ENCODE results near the gene GLTPD2.
A peak's percentile ranks its signal among the peaks of the same experiment; 100 is the strongest.

Gene GLTPD2

DNA sequence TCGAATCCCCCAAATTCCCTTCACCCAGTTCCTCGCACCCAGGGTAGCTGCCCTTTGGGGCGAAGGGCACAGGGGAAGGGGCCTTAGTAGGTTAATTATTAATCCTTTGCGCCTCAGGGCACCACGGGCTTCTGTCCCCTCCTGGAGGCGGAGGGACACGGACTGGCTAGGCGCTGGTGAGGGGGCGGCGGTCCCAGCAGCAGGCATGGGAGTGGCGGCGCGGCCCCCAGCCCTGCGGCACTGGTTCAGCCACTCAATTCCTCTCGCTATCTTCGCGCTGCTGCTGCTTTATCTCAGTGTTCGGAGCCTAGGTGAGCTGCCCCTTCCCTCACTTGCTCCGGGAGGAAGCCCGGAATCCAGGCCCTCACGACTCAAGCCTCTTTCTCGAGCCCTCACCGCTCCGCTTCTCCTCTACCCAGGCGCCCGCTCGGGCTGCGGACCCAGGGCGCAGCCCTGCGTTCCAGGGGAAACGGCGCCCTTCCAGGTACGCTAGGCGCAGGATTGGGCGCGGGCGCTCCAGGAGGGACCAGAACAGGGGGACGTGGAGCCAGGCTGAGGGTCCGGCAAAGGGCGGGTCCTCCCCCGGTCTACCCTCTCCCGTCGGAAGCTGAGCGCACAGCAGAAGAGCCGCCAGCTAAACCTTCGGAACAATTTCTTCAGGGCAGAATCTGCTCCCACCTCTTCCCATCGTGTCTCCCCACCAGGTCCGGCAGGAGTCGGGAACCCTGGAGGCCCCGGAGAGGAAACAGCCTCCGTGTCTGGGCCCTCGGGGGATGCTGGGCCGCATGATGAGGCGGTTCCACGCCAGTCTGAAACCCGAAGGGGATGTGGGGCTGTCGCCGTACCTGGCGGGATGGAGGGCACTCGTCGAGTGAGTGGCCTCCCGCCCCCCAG, at the start of gene GLTPD2:
GLTPD2 (plus strand) TSS at position 158 of the 894 bp plus-strand sequence; CDS start at position 206, 48 bp downstream.
- Mint-ChIP-seq H3K27ac (no peak within 1 kb of the TSS), H3K36me3 (no peaks in the 10 kb centered on the region), H3K4me3 (peak within 1 kb of the TSS; percentile 80), H3K9me3 (no peaks in the 10 kb centered on the region), H3K4me1 (peaks cover 23% of the 10 kb centered on the region)
- no peak for DNase-seq (ENCODE audit: low spot score in 2 of 2)
- ATAC-seq: no peak

GRCh38 chr17:4739122-4740024, 49.4 kb upstream of the GLTPD2 start, which contains the start of the genes CXCL16 and ZMYND15:
Gene CXCL16 (minus strand): TSS chr17:4739928. CDS start chr17:4739339, 589 bp downstream.
Gene ZMYND15 (plus strand): TSS chr17:4739833. CDS start chr17:4740549, 716 bp downstream.
- Mint-ChIP-seq H3K9me3 (no peaks in the 10 kb centered on the region), H3K4me1 (peaks cover 26% of the 10 kb centered on the region), H3K36me3 (no peaks in the 10 kb centered on the region), H3K27ac (peak within 1 kb of the TSS; percentile 40), H3K4me3 (peak within 1 kb of the TSS; percentile 76)
- peak; percentile 33 to 70 for DNase-seq (ENCODE audit: low spot score in 2 of 2)
- peak; percentile 72 for ATAC-seq

- H3K4me1 Mint-ChIP-seq: peaks cover 26% of the 10 kb centered on the region
- H3K9me3 Mint-ChIP-seq: no peaks in the 10 kb centered on the region
- peak overlapping the region; percentile 76 for H3K4me3 Mint-ChIP-seq
- ATAC-seq (no peak), DNase-seq (ENCODE audit: low spot score in 2 of 2) (no peak)
- no peaks in the 10 kb centered on the region for H3K36me3 Mint-ChIP-seq
- peak overlapping the region; percentile 29 for H3K27ac Mint-ChIP-seq
These were observed 48.8 kb upstream of the GLTPD2 start for GRCh38 chr17:4740025-4740351.

DNA sequence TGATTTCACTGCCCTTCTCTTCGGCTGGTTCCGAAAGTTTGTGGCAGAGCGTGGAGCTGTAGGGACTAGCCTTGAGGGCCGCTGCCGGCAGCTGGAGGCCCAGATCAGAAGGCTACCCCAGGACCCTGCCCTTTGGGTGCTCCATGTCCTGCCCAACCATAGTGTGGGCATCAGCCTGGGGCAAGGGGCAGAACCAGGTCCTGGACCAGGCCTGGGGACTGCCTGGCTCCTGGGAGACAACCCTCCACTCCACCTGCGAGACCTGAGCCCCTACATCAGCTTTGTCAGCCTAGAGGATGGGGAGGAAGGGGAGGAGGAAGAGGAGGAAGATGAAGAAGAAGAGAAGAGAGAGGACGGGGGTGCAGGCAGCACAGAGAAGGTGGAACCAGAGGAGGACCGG, 48.2 kb upstream of the GLTPD2 start:
- Mint-ChIP-seq H3K4me1 (peaks cover 26% of the 10 kb centered on the region), H3K4me3 (peak overlapping the region; percentile 76), H3K27ac (peak overlapping the region; percentile 29), H3K9me3 (no peaks in the 10 kb centered on the region), H3K36me3 (no peaks in the 10 kb centered on the region)
- no peak for ATAC-seq
- DNase-seq (ENCODE audit: low spot score in 2 of 2): no peak

DNA sequence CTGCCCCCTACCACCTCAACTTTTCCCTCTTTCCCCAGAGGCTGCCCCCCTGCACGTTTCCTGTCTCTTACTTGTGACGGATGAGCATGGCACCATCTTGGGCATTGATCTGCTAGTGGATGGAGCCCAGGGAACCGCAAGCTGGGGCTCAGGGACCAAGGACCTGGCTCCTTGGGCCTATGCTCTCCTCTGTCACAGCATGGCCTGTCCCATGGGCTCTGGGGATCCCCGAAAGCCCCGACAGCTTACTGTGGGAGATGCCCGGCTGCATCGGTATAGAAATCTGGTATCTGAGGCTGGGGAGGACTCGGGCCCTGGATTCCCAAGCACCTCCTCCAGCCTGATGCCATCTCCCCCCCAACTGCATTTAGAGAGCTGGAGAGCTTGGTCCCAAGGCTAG, 47.2 kb upstream of the GLTPD2 start:
- H3K27ac Mint-ChIP-seq: no peak overlapping the region
- no peak for DNase-seq (ENCODE audit: low spot score in 2 of 2)
- ATAC-seq: no peak
- H3K9me3 Mint-ChIP-seq: no peaks in the 10 kb centered on the region
- H3K4me3 Mint-ChIP-seq: no peak overlapping the region
- H3K4me1 Mint-ChIP-seq: peaks cover 19% of the 10 kb centered on the region
- no peaks in the 10 kb centered on the region for H3K36me3 Mint-ChIP-seq

GRCh38 chr17:4742133-4742532, 46.6 kb upstream of the GLTPD2 start:
- no peak overlapping the region for H3K4me3 Mint-ChIP-seq
- DNase-seq (ENCODE audit: low spot score in 2 of 2) (no peak), ATAC-seq (no peak)
- peaks cover 19% of the 10 kb centered on the region for H3K4me1 Mint-ChIP-seq
- H3K36me3 Mint-ChIP-seq: no peaks in the 10 kb centered on the region
- H3K27ac Mint-ChIP-seq: no peak overlapping the region
- no peaks in the 10 kb centered on the region for H3K9me3 Mint-ChIP-seq

DNA sequence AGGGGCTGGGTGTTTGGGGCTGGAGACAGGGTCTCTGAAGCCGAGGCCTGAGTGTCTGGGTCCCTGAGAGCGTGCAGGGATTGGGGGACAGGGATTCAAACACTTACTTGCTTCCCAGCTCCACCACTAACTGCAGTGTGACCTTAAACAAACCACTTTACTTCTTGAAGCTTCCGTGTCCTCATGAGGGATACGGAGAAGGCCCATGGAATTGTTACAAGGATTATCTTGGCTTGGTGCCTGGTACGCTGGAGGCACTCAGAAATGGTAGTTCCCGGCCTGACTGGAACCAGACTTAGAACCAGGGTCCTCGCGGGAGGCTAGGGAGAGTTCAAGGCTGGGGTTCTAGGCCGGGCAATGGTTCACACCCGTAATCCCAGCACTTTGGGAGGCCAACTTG, 46.1 kb upstream of the GLTPD2 start:
- Mint-ChIP-seq H3K4me1 (peaks cover 21% of the 10 kb centered on the region), H3K27ac (no peak overlapping the region), H3K9me3 (no peaks in the 10 kb centered on the region), H3K36me3 (no peaks in the 10 kb centered on the region), H3K4me3 (no peak overlapping the region)
- DNase-seq (ENCODE audit: low spot score in 2 of 2) (no peak), ATAC-seq (no peak)

- Mint-ChIP-seq H3K9me3 (no peaks in the 10 kb centered on the region), H3K4me3 (no peak overlapping the region), H3K27ac (no peak overlapping the region), H3K36me3 (no peaks in the 10 kb centered on the region), H3K4me1 (peaks cover 25% of the 10 kb centered on the region)
- no peak for DNase-seq (ENCODE audit: low spot score in 2 of 2)
- ATAC-seq: no peak
These were observed 45.5 kb upstream of the GLTPD2 start for GRCh38 chr17:4743216-4743615.

DNA sequence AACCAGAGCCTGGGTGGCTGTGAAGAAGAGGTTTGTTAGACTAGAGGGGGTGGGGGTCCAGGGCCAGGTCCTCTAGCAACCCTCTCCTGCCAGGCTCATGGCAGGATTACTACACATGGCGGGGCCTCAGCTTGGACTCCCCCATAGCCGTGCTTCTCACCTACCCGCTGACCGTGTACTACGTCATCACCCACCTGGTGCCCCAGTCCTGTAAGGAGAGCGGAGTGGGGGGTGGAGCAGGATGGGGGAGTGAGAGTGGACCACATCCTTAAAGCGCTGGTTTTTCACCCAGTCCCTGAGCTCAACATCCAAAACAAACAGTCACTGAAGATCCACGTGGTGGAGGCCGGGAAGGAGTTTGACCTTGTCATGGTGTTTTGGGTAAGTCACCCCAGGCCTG, 44.9 kb upstream of the GLTPD2 start:
- ATAC-seq: no peak
- Mint-ChIP-seq H3K4me1 (peaks cover 23% of the 10 kb centered on the region), H3K27ac (no peak overlapping the region), H3K9me3 (no peaks in the 10 kb centered on the region), H3K4me3 (no peak overlapping the region), H3K36me3 (no peaks in the 10 kb centered on the region)
- no peak for DNase-seq (ENCODE audit: low spot score in 2 of 2)

DNA sequence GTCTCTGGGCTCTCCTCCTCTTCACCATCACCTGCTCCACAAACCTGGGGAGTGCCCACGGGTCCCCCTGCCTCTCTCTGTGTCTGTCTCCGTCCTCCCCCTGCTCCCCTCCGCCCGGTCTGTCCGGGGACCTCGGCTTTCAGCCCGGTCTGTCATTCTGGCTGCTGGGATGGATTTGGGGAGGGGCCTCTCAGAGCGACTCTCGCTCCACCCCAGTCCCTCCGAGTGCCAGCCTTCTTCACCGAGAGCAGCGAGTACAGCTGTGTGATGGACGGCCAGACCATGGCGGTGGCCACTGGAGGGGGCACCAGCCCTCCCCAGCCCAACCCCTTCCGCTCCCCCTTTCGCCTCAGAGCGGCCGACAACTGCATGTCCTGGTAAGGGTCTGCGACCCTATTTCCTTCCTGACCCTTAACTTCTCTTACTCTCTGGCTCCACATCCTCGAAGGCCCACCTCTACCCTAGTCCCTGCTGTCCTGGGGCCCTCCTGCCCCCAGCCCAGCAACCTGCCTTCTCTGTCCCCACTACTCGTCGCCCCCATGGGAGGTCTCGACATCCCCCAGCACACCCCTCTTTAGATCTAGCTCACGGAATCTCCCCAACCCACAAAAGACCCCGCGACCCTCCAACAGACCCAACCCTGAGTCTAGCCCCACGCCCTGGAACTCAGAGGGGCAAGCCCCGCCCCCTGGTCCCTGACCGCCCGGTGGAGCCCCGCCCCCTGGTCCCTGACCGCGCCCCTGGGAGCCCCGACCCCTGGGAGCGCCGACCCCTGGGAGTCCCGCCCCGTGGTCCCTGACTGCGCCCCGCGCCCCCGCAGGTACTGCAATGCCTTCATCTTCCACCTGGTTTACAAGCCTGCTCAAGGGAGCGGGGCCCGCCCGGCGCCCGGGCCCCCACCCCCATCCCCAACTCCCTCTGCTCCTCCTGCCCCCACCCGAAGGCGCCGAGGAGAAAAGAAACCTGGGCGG, 43.5 kb upstream of the GLTPD2 start:
- H3K9me3 Mint-ChIP-seq: no peaks in the 10 kb centered on the region
- ATAC-seq (no peak), DNase-seq (ENCODE audit: low spot score in 2 of 2) (no peak)
- no peaks in the 10 kb centered on the region for H3K36me3 Mint-ChIP-seq
- H3K27ac Mint-ChIP-seq: no peak overlapping the region
- H3K4me3 Mint-ChIP-seq: no peak overlapping the region
- H3K4me1 Mint-ChIP-seq: peaks cover 15% of the 10 kb centered on the region

DNA sequence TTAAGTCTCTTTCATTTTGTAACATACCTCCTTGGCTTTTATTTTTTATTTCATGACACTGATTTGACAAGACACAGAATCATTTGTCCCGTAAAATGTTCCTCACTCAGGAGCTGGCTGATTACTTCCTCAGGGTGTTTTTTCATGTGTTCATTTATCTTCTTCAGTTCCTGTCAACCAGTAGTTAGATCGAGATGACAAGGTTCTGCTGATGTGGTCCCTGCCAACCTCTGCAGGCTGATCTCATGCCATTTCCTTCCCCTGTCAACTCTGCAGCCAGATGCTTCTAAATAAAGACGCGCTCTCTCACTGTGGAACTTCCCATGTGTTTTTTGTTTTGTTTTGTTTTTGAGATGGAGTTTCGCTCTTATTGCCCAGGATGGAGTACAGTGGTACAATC, 40.9 kb upstream of the GLTPD2 start:
- DNase-seq (ENCODE audit: low spot score in 2 of 2) (no peak), ATAC-seq (peak; percentile 85)
- Mint-ChIP-seq H3K36me3 (no peaks in the 10 kb centered on the region), H3K27ac (no peak overlapping the region), H3K9me3 (no peaks in the 10 kb centered on the region), H3K4me3 (peak overlapping the region; percentile 51), H3K4me1 (peaks cover 12% of the 10 kb centered on the region)

DNA sequence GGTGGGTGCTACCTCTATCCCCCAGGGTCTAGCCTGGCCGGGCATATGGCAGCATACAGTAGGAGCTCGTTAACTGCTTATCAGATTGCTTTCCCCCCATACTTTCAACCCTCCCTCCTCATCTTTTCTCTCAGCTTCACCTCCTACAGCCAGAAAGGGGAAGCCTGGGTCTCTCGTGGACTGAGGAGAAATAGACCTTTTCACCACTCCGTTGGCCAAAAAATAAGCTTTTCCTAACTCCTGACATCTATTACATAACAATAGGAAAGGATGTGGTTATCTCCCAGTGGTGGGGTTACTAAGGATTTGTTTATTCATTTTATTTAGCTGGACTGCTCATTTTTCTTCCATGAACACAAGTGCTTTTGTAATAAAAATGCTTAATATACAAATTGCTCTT, 40.1 kb upstream of the GLTPD2 start:
- H3K4me1 Mint-ChIP-seq: peaks cover 12% of the 10 kb centered on the region
- ATAC-seq: no peak
- no peak overlapping the region for H3K27ac Mint-ChIP-seq
- no peak for DNase-seq (ENCODE audit: low spot score in 2 of 2)
- no peaks in the 10 kb centered on the region for H3K9me3 Mint-ChIP-seq
- H3K4me3 Mint-ChIP-seq: peak overlapping the region; percentile 51
- no peaks in the 10 kb centered on the region for H3K36me3 Mint-ChIP-seq

GRCh38 chr17:4750606-4751005, 38.2 kb upstream of the GLTPD2 start:
- H3K4me1 Mint-ChIP-seq: peaks cover 12% of the 10 kb centered on the region

GRCh38 chr17:4751932-4752331, 36.8 kb upstream of the GLTPD2 start:
- no peak for DNase-seq (ENCODE audit: low spot score in 2 of 2)
- peaks cover 12% of the 10 kb centered on the region for H3K4me1 Mint-ChIP-seq
- no peak overlapping the region for H3K4me3 Mint-ChIP-seq
- no peaks in the 10 kb centered on the region for H3K9me3 Mint-ChIP-seq
- no peak overlapping the region for H3K27ac Mint-ChIP-seq
- no peaks in the 10 kb centered on the region for H3K36me3 Mint-ChIP-seq
- no peak for ATAC-seq

More at GRCh38 chr17:4750606-4751005, 38.2 kb upstream of the GLTPD2 start:
- Mint-ChIP-seq H3K4me3 (no peak overlapping the region), H3K36me3 (no peaks in the 10 kb centered on the region), H3K27ac (no peak overlapping the region), H3K9me3 (no peaks in the 10 kb centered on the region)
- DNase-seq (ENCODE audit: low spot score in 2 of 2): no peak
- no peak for ATAC-seq

All from stimulated activated effector memory CD8-positive, alpha-beta T cell treated with anti-CD3 and anti-CD28 coated beads, Interleukin-12 subunit alpha, Interleukin-12 subunit beta, amount 100 ng/mL, for 72 hours (primary cell).